ENCODE measurements around the gene FBXW7.

- TF ChIP-seq CTCF (conservative IDR thresholded peaks at IDR 0.05 in 1 of 2, IDR thresholded peaks at IDR 0.05 in 1 of 2; ENCODE audit: extremely low read depth in 1 of 2, insufficient read depth in 1 of 2, low read depth in 1 of 2, low read length in 2 of 2) = no peak
- no peak for TF ChIP-seq EZH2 (IDR thresholded peaks at IDR 0.05; ENCODE audit: borderline replicate concordance, low read length)
These were observed 163.4 kb downstream of the FBXW7 start for GRCh38 chr4:152372444-152372843.
